KMS-11 (cell line): ENCODE results near the gene DNAH11.

ENCODE experiments used
- H2AFZ ChIP-seq: fragments of 200-600 bp; sonication (generic); 2 replicates; pipeline ENCODE4 v1.6.1; 2016; ENCODE audit warnings: antibody characterized with exemption, mixed run types, low read depth
- H3K27ac ChIP-seq: fragments of 200-600 bp; sonication (generic); 2 replicates; pipeline ENCODE4 v1.6.1; 2016; ENCODE audit warnings: mild to moderate bottlenecking, mixed run types
- H3K27me3 ChIP-seq: fragments of 200-600 bp; sonication (generic); 2 replicates; pipeline ENCODE4 v1.6.1; 2017; ENCODE audit warnings: mild to moderate bottlenecking, low read depth, mixed run types, moderate library complexity; ENCODE audit not compliant: insufficient read depth
- H3K36me3 ChIP-seq: fragments of 200-600 bp; sonication (generic); 2 replicates; pipeline ENCODE4 v1.6.1; 2017; ENCODE audit warnings: mild to moderate bottlenecking, mixed run types; ENCODE audit not compliant: insufficient read depth
- H3K4me1 ChIP-seq: fragments of 200-600 bp; sonication (generic); 2 replicates; pipeline ENCODE4 v1.6.1; 2016; ENCODE audit warnings: mild to moderate bottlenecking, low read depth, mixed run types; ENCODE audit not compliant: poor library complexity, severe bottlenecking
- H3K4me2 ChIP-seq: fragments of 200-600 bp; sonication (generic); 2 replicates; pipeline ENCODE4 v1.7.0; 2016; ENCODE audit warnings: mild to moderate bottlenecking, mixed run types
- H3K4me3 ChIP-seq: fragments of 200-600 bp; sonication (generic); IDR thresholded peaks from 2 replicates; pipeline ENCODE4 v1.6.1; 2017; ENCODE audit warnings: low read depth, low read length, mixed read lengths; ENCODE audit not compliant: insufficient read depth
- H3K79me2 ChIP-seq: fragments of 200-600 bp; sonication (generic); 2 replicates; pipeline ENCODE4 v1.6.1; 2016; ENCODE audit warnings: low read depth, mixed run types; ENCODE audit not compliant: insufficient read depth
- H3K9ac ChIP-seq: fragments of 200-600 bp; sonication (generic); 2 replicates; pipeline ENCODE4 v1.6.1; 2016; ENCODE audit warnings: mild to moderate bottlenecking, mixed run types
- H4K20me1 ChIP-seq: fragments of 200-600 bp; sonication (generic); 2 replicates; pipeline ENCODE4 v1.6.1; 2016; ENCODE audit warnings: mild to moderate bottlenecking, mixed run types; ENCODE audit not compliant: insufficient read depth
- CTCF ChIP-seq: fragments of 200-600 bp; sonication (generic); conservative IDR thresholded peaks from 2 replicates; pipeline ENCODE4 v1.6.1; 2017; ENCODE audit warnings: low read depth, mild to moderate bottlenecking, antibody characterized with exemption, low read length, moderate library complexity, mixed read lengths

DNAH11 gene

GRCh38 chr7:21946222-21946709 lies 403.4 kb downstream of the DNAH11 start:
- no peak for TF ChIP-seq CTCF
- Histone ChIP-seq H3K36me3 (no peaks in the 10 kb centered on the region), H3K27ac (peak overlapping the region; percentile 90), H4K20me1 (0 out of 2 replicates have a peak, but pooled peaks cover 2% of the 10 kb centered on the region), H3K4me3 (no peak overlapping the region), H3K9ac (peak overlapping the region; percentile 92), H3K4me2 (peak overlapping the region; percentile 55), H3K27me3 (no peaks in the 10 kb centered on the region), H2AFZ (peak overlapping the region; percentile 91), H3K79me2 (peaks cover 26% of the 10 kb centered on the region; the same call in 1 of the 2 replicates), H3K4me1 (peaks cover 36% of the 10 kb centered on the region)

- Histone ChIP-seq H3K4me3 (no peak overlapping the region), H3K27ac (no peak overlapping the region), H3K9ac (no peak overlapping the region), H3K27me3 (no peaks in the 10 kb centered on the region), H3K36me3 (no peaks in the 10 kb centered on the region), H3K4me2 (0 out of 2 replicates have a peak overlapping the region, but pooled peaks have one; percentile 55), H2AFZ (no peak overlapping the region), H3K79me2 (peaks cover 26% of the 10 kb centered on the region; the same call in 1 of the 2 replicates), H4K20me1 (0 out of 2 replicates have a peak, but pooled peaks cover under 1% of the 10 kb centered on the region), H3K4me1 (peaks cover 36% of the 10 kb centered on the region)
- no peak for TF ChIP-seq CTCF
Measured at GRCh38 chr7:21947056-21947455, 404.2 kb downstream of the DNAH11 start.

- Histone ChIP-seq H4K20me1 (no peaks in the 10 kb centered on the region), H3K36me3 (no peaks in the 10 kb centered on the region), H3K4me1 (peaks cover 36% of the 10 kb centered on the region), H3K9ac (no peak overlapping the region), H2AFZ (no peak overlapping the region), H3K4me2 (no peak overlapping the region), H3K4me3 (no peak overlapping the region), H3K27ac (no peak overlapping the region), H3K79me2 (peaks cover 17% of the 10 kb centered on the region; the same call in 1 of the 2 replicates), H3K27me3 (no peaks in the 10 kb centered on the region)
- TF ChIP-seq CTCF, result no peak
Measured at GRCh38 chr7:21947946-21948345, 405.1 kb downstream of the DNAH11 start.

GRCh38 chr7:21948364-21948763 lies 405.5 kb downstream of the DNAH11 start:
- H3K4me1 ChIP-seq, result peaks cover 35% of the 10 kb centered on the region
- H3K27ac ChIP-seq, result no peak overlapping the region
- no peak overlapping the region for H3K4me2 ChIP-seq
- H3K79me2 ChIP-seq, result peaks cover 13% of the 10 kb centered on the region; the same call in 1 of the 2 replicates
- H2AFZ ChIP-seq, result no peak overlapping the region
- no peak overlapping the region for H3K9ac ChIP-seq
- no peaks in the 10 kb centered on the region for H4K20me1 ChIP-seq
- no peak for TF ChIP-seq CTCF
- no peaks in the 10 kb centered on the region for H3K27me3 ChIP-seq
- no peak overlapping the region for H3K4me3 ChIP-seq
- H3K36me3 ChIP-seq, result no peaks in the 10 kb centered on the region
